T-cell (primary cell): Measurements from ENCODE around the gene PPIL3. TPM values are rescaled to one million over a fixed set of nuclear protein-coding genes. Genes with fewer than 3 reads are reported as not detected.

Experiments used
- ATAC-seq, 4 experiments: fragments of 200-7000 bp in 3 of 4; fragments of 150-1000 bp in 1 of 4; cut with Tn5 transposase; replicated peaks in 1 of 4; 1 replicate in 3 of 4; 2 replicates in 1 of 4; pipeline ENCODE4 v1.10.0; 2021; ENCODE audit warnings: moderate library complexity in 3 of 4, mild to moderate bottlenecking in 2 of 4, moderate number of reproducible peaks in 1 of 4
- CTCF ChIA-PET, 2 donors: fragments of 300-600 bp; sonication (Branson Sonifier 250); formaldehyde crosslinking; loops; one replicate each; lab custom pipeline; 2022; ENCODE audit warnings: antibody characterized with exemption in 2 of 2; lab: Charles Lee
- POLR2A ChIA-PET, 2 donors: fragments of 300-600 bp; sonication (Branson Sonifier 250); formaldehyde crosslinking; loops; one replicate each; lab custom pipeline; 2022; ENCODE audit warnings: antibody characterized with exemption in 2 of 2; lab: Charles Lee
- DNase-seq, 35 experiments: peaks; one replicate each; pipeline versions ENCODE4 v3.0.0 to v3.0.0-alpha.2; 2013 to 2023
- H3K27ac ChIP-seq: one replicate; pipeline ENCODE4 v1.5.1; 2013; ENCODE audit warnings: low read length
- H3K27me3 ChIP-seq, 2 experiments: replicated peaks in 1 of 2; 1 replicate in 1 of 2; 2 replicates in 1 of 2; pipeline versions ENCODE4 v1.6.1 to v1.7.0; 2013; ENCODE audit warnings: low read length in 1 of 2, mixed read lengths in 1 of 2; ENCODE audit not compliant: control insufficient read depth in 2 of 2, insufficient read depth in 2 of 2; ENCODE audit errors: extremely low read depth in 1 of 2
- H3K36me3 ChIP-seq, 2 donors: 1 replicate in 1 of 2; 2 replicates in 1 of 2; pipeline versions ENCODE4 v1.6.1 to v1.7.0; 2013; ENCODE audit warnings: low read length in 1 of 2; ENCODE audit not compliant: control insufficient read depth in 2 of 2, insufficient read depth in 1 of 2; ENCODE audit errors: extremely low read depth in 1 of 2
- H3K4me1 ChIP-seq, 2 experiments: 1 replicate in 1 of 2; 2 replicates in 1 of 2; pipeline versions ENCODE4 v1.6.1 to v1.7.0; 2013; ENCODE audit warnings: low read length in 2 of 2, mixed read lengths in 1 of 2; ENCODE audit not compliant: insufficient read depth in 2 of 2, control insufficient read depth in 1 of 2; ENCODE audit errors: extremely low read depth in 1 of 2
- H3K4me3 ChIP-seq, 2 donors: 1 replicate in 1 of 2; 2 replicates in 1 of 2; pipeline versions ENCODE4 v1.5.1 to v1.7.0; 2013; ENCODE audit warnings: mild to moderate bottlenecking in 2 of 2, low read length in 1 of 2, moderate library complexity in 1 of 2; ENCODE audit not compliant: control insufficient read depth in 1 of 2; ENCODE audit errors: extremely low read depth in 1 of 2
- H3K9me3 ChIP-seq: 2 replicates; pipeline ENCODE4 v1.7.0; 2013
- H3K27ac Mint-ChIP-seq, 2 donors: one replicate each; pipeline ENCODE4 v1.8.0; 2020 to 2021; ENCODE audit warnings: mild to moderate bottlenecking in 2 of 2, mixed read lengths in 2 of 2
- H3K27me3 Mint-ChIP-seq, 2 donors: one replicate each; pipeline ENCODE4 v1.8.0; 2021 to 2022; ENCODE audit warnings: mixed read lengths in 2 of 2
- H3K36me3 Mint-ChIP-seq: one replicate; pipeline ENCODE4 v1.8.0; 2021; ENCODE audit warnings: mixed read lengths
- H3K4me1 Mint-ChIP-seq, 3 donors: one replicate each; pipeline ENCODE4 v1.8.0; 2020 to 2022; ENCODE audit warnings: mixed read lengths in 3 of 3, mild to moderate bottlenecking in 1 of 3
- H3K4me3 Mint-ChIP-seq, 3 donors: one replicate each; pipeline ENCODE4 v1.8.0; 2020 to 2022; ENCODE audit warnings: mild to moderate bottlenecking in 3 of 3, mixed read lengths in 3 of 3, moderate library complexity in 3 of 3
- H3K9me3 Mint-ChIP-seq, 3 donors: one replicate each; pipeline ENCODE4 v1.8.0; 2020 to 2022; ENCODE audit warnings: mixed read lengths in 3 of 3
- WGBS: methylation state at CpG from one replicate; pipeline ENCODE4 v1.1.5; 2013; ENCODE audit warnings: missing lambda C conversion rate; ENCODE audit not compliant: insufficient coverage; 5-methylcytosine and 5-hydroxymethylcytosine counted together
- total RNA-seq, 35 experiments: library from RNA in 6 of 35; stranded (reverse) in 6 of 35; fragments of 120-200 nt in 1 of 35; gene quantifications; one replicate each; pipeline versions ENCODE4 v1.2.1 to v1.2.4 and lab custom pipeline; 2013 to 2026

PPIL3 gene
- total RNA-seq, 5 donors from 2014 or later (not counting 1 experiment from before 2014, with no cell fraction given), result 28.0 to 44.2 (median 30.6) TPM

GRCh38 chr2:200847269-200847668 lies 41.6 kb downstream of the PPIL3 start:
- no peak for DNase-seq
- H3K9me3 Mint-ChIP-seq, result no peaks in the 10 kb centered on the region
- H3K27me3 Mint-ChIP-seq, result no peaks in the 10 kb centered on the region
- H3K4me3 ChIP-seq, result no peak overlapping the region
- no peaks in the 10 kb centered on the region for H3K9me3 ChIP-seq
- H3K36me3 ChIP-seq, result peaks cover 8 to 19% of the 10 kb centered on the region in 2 donors
- peaks cover 19% of the 10 kb centered on the region for H3K36me3 Mint-ChIP-seq
- no peak overlapping the region for H3K4me3 Mint-ChIP-seq
- H3K27me3 ChIP-seq, result no peaks in the 10 kb centered on the region
- H3K27ac Mint-ChIP-seq, result no peak overlapping the region
- CTCF ChIA-PET, result no interaction called here
- no peak overlapping the region for H3K27ac ChIP-seq
- no peaks in the 10 kb centered on the region for H3K4me1 ChIP-seq
- peak in 1 of 4 experiments; percentile 3 for ATAC-seq
- POLR2A ChIA-PET, result interaction anchor here in 1 of 2 donors (1.8 kb wide), 1 partner anchor 17 kb away, joined by 6 read pairs; the partner anchor contains the start of gene CLK1
- H3K4me1 Mint-ChIP-seq, result peaks cover under 1 to 11% (median under 1%) of the 10 kb centered on the region in 3 donors

DNA sequence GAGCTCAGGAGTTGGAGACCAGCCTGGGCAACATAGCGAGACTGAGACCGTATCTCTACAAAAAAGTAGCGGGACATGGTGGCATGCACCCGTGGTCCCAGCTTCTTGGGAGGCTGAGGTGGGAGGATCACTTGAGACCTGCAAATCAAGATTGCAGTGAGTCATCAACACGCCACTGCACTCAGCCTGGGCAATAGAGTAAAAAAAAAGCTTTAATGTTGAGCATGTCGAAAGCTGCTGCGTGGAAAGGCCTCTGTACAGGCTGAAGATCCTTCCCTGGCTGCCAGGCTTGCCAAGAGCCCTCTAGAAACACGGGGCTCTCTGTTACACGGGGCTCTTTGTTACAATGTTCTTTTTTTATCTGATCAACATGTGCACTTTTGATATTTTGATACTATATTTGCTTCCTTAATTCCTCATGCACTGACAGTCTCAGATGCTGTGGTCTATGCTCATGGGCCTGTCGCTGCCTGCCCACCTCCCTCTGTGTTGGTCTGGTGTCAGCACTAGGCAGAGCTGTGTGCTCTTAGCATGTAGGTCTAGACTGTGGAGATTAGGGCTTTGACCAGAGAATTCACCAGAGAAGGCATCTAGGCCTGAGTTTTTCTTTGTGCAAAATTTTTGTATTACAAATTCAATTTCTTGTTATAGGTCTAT lies 43.1 kb downstream of the PPIL3 start:
- Histone ChIP-seq H3K27me3 (no peaks in the 10 kb centered on the region), H3K4me1 (no peaks in the 10 kb centered on the region), H3K9me3 (no peaks in the 10 kb centered on the region), H3K27ac (no peak overlapping the region), H3K36me3 (peaks cover 0 to 4% of the 10 kb centered on the region in 2 donors), H3K4me3 (no peak overlapping the region)
- Mint-ChIP-seq H3K27me3 (no peaks in the 10 kb centered on the region), H3K4me3 (no peak overlapping the region), H3K36me3 (peaks cover 6% of the 10 kb centered on the region), H3K9me3 (no peaks in the 10 kb centered on the region), H3K4me1 (peaks cover 0 to 10% (median 0%) of the 10 kb centered on the region in 3 donors), H3K27ac (no peak overlapping the region)
- 100% methylated on average over 7 of the region's 10 CpGs for WGBS
- ATAC-seq, result peak in 1 of 4 experiments; percentile 24
- DNase-seq, result no peak
- POLR2A ChIA-PET, result interaction anchor here in 1 of 2 donors (0.5 kb wide), 1 partner anchor 10 kb away, joined by 4 read pairs; no protein-coding TSS in a partner anchor
- CTCF ChIA-PET, result no interaction called here

- Histone ChIP-seq H3K4me1 (no peaks in the 10 kb centered on the region), H3K27ac (no peak overlapping the region), H3K27me3 (no peaks in the 10 kb centered on the region), H3K9me3 (no peaks in the 10 kb centered on the region), H3K36me3 (no peaks in the 10 kb centered on the region), H3K4me3 (no peak overlapping the region)
- WGBS, result 78% methylated on average over 5 of the region's 5 CpGs
- Mint-ChIP-seq H3K4me3 (no peak overlapping the region), H3K4me1 (peaks cover 0 to 10% (median 0%) of the 10 kb centered on the region in 3 donors), H3K9me3 (no peaks in the 10 kb centered on the region), H3K27ac (no peak overlapping the region), H3K36me3 (peaks cover under 1% of the 10 kb centered on the region), H3K27me3 (no peaks in the 10 kb centered on the region)
- no peak for DNase-seq
- peak in 1 of 4 experiments; percentile 11 for ATAC-seq
- POLR2A ChIA-PET, result interaction anchor here (0.5 to 0.7 kb wide), 3 partner anchors 10 to 30 kb away, joined by 3 to 6 read pairs (median 4); no protein-coding TSS in a partner anchor
- CTCF ChIA-PET, result no interaction called here
Observed at GRCh38 chr2:200845194-200845593, 43.7 kb downstream of the PPIL3 start.

DNA sequence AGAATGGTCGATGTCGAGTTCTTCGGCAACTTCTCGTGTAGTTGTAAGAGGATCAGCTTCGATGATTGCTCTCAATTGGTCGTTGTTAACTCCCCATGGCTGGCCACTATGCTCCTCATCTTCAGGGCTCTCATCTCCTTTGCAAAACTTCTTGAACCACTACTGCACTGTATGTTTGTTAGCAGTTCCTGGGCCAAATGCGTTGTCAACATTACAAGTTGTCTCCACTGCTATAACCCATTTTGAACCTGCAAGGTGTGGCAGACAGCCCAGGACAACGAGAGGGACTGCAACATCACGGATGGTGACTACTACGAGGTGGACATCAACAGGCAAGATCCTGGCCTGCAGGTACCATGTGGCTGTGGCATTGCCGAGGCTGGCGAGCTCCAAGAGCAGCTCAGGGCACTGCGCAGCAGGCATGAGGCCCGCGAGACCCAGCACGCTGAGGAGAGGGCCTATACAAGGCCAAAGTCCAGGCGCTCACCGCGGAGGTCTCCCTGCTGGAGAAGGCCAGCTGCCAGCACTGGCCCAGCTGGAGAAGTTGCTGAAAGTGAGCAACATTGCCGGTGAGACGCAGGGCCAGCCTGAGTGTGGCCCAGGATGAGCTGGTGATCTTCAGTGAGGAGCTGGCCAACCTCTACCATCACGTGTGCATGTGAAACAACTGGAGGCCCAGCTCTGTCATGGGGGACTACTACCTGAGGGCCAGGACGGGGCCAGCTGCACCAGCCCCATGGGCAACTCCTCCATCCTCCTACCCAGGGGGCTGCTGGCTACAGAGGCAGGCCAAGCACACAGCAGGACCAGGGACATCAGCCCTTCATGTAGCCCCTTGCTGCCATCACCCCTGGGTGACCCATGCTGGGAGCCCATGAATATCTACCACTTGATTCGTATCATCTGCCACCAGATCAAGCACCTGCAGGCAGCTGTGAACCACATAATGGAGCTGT lies 44.6 kb downstream of the PPIL3 start:
- ChIA-PET CTCF (no interaction called here), POLR2A (interaction anchor here (0.7 to 1.5 kb wide), 4 partner anchors 9 to 29 kb away, joined by 3 to 6 read pairs (median 4); no protein-coding TSS in a partner anchor)
- WGBS, result 87% methylated on average over 22 of the region's 24 CpGs
- Mint-ChIP-seq H3K27ac (no peak overlapping the region), H3K9me3 (no peaks in the 10 kb centered on the region), H3K27me3 (no peaks in the 10 kb centered on the region), H3K4me3 (no peak overlapping the region), H3K36me3 (no peaks in the 10 kb centered on the region), H3K4me1 (peaks cover 0 to 10% (median 0%) of the 10 kb centered on the region in 3 donors)
- Histone ChIP-seq H3K27ac (no peak overlapping the region), H3K27me3 (no peaks in the 10 kb centered on the region), H3K4me1 (no peaks in the 10 kb centered on the region), H3K36me3 (no peaks in the 10 kb centered on the region), H3K4me3 (no peak overlapping the region), H3K9me3 (no peaks in the 10 kb centered on the region)
- no peak for DNase-seq
- ATAC-seq, result peak in 1 of 4 experiments; percentile 13

GRCh38 chr2:200839513-200839912 lies 49.4 kb downstream of the PPIL3 start:
- ChIA-PET POLR2A (no interaction called here), CTCF (interaction anchor here in 1 of 2 donors (0.5 kb wide), 1 partner anchor 130 kb away, joined by 3 read pairs; no protein-coding TSS in a partner anchor)
- Mint-ChIP-seq H3K27me3 (no peaks in the 10 kb centered on the region), H3K9me3 (peaks cover 0 to 9% (median 3%) of the 10 kb centered on the region in 3 donors), H3K27ac (no peak overlapping the region), H3K4me3 (no peak overlapping the region), H3K4me1 (no peaks in the 10 kb centered on the region), H3K36me3 (peaks cover 7% of the 10 kb centered on the region)
- Histone ChIP-seq H3K4me1 (no peaks in the 10 kb centered on the region), H3K36me3 (no peaks in the 10 kb centered on the region), H3K27me3 (no peaks in the 10 kb centered on the region), H3K4me3 (no peak overlapping the region), H3K27ac (no peak overlapping the region), H3K9me3 (no peaks in the 10 kb centered on the region)
- WGBS, result 94% methylated on average over 3 of the region's 3 CpGs
- no peak for DNase-seq
- ATAC-seq, result peak in 1 of 4 experiments; percentile 2

DNA sequence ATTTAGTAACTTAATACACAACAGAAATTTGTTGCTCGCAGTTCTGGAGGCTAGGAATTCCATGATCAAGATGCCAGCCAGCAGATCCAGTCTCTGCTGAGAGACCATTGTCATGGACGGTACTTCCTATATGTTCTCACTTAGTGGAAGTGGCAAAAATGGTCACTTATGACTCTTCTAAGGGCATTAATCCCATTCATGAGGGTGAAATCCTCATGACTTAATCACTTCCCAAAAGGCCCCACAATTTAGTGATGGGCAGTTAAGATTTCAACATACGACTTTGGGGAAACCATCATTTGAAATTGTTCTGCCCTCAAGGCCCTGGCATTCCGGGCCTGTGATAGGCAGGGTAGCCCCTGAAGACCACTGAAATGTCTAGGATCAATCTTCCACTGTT lies 54.2 kb downstream of the PPIL3 start:
- H3K36me3 ChIP-seq, result no peaks in the 10 kb centered on the region
- ChIA-PET POLR2A (no interaction called here), CTCF (no interaction called here)
- H3K4me1 ChIP-seq, result no peaks in the 10 kb centered on the region
- Mint-ChIP-seq H3K27ac (no peak overlapping the region), H3K36me3 (peaks cover 10% of the 10 kb centered on the region), H3K4me1 (no peaks in the 10 kb centered on the region), H3K27me3 (no peaks in the 10 kb centered on the region), H3K4me3 (no peak overlapping the region), H3K9me3 (peaks cover 0 to 9% (median 3%) of the 10 kb centered on the region in 3 donors)
- no peaks in the 10 kb centered on the region for H3K9me3 ChIP-seq
- no peak overlapping the region for H3K4me3 ChIP-seq
- H3K27me3 ChIP-seq, result no peaks in the 10 kb centered on the region
- no peak overlapping the region for H3K27ac ChIP-seq
- ATAC-seq (no peak), DNase-seq (no peak)
- WGBS, result 100% methylated on average over 3 of the region's 4 CpGs
